ENCODE results near the gene SSBP4.

- no peak for TF ChIP-seq ZBTB33 (IDR thresholded peaks at IDR 0.05; ENCODE audit: borderline replicate concordance, low read depth)
- no peak for TF ChIP-seq CTCF (IDR thresholded peaks at IDR 0.05)
- TF ChIP-seq, protein P1, sequence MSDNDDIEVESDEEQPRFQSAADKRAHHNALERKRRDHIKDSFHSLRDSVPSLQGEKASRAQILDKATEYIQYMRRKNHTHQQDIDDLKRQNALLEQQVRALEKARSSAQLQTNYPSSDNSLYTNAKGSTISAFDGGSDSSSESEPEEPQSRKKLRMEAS (IDR thresholded peaks at IDR 0.05; ENCODE audit: low read depth) = no peak
- TF ChIP-seq CHD2 (IDR thresholded peaks at IDR 0.05; ENCODE audit: low read length, partially characterized antibody) = no peak
- no peak for TF ChIP-seq POLR2AphosphoS5 (IDR thresholded peaks at IDR 0.05; ENCODE audit: low read depth, low read length)
- no peak for TF ChIP-seq RFX5 (IDR thresholded peaks at IDR 0.05; ENCODE audit: low read length)
- TF ChIP-seq GABPA (IDR thresholded peaks at IDR 0.05; ENCODE audit: low read depth) = no peak
- no peak for TF ChIP-seq RCOR1 (IDR thresholded peaks at IDR 0.05; ENCODE audit: low read length)
- no peak for TF ChIP-seq TEAD4 (IDR thresholded peaks at IDR 0.05; ENCODE audit: borderline replicate concordance, insufficient read depth)
Measured at GRCh38 chr19:18442941-18443340, 23.7 kb downstream of the SSBP4 start.
